Activated T-helper 1 cell treated with anti-CD3 and anti-CD28 coated beads, Interleukin-12 subunit alpha, Interleukin-12 subunit beta, Interleukin-2, Interleukin-4 antibody, amounts not matched to agents 30 ng/mL and 10 ng/mL and 1 ng/mL, durations not matched to agents 14 hours and 24 hours and 36 hours (primary cell): Measurements from ENCODE around the gene AXIN2. TPM values are rescaled to one million over a fixed set of nuclear protein-coding genes. Genes with fewer than 3 reads are reported as not detected.

Source experiments
- DNase-seq: peaks from one replicate; pipeline ENCODE4 v3.0.0; 2021; ENCODE audit warnings: low spot score
- H3K27ac Mint-ChIP-seq: one replicate; pipeline ENCODE4 v1.8.0; 2021; ENCODE audit warnings: mild to moderate bottlenecking, mixed read lengths
- H3K27me3 Mint-ChIP-seq: one replicate; pipeline ENCODE4 v1.8.0; 2022; ENCODE audit warnings: mild to moderate bottlenecking, moderate library complexity, mixed read lengths; ENCODE audit not compliant: insufficient read depth
- H3K36me3 Mint-ChIP-seq: one replicate; pipeline ENCODE4 v1.8.0; 2021; ENCODE audit warnings: low read depth, mixed read lengths
- H3K4me1 Mint-ChIP-seq: one replicate; pipeline ENCODE4 v1.8.0; 2021; ENCODE audit warnings: low read depth, mixed read lengths
- H3K4me3 Mint-ChIP-seq: one replicate; pipeline ENCODE4 v1.8.0; 2021; ENCODE audit warnings: mild to moderate bottlenecking, moderate library complexity, mixed read lengths
- H3K9me3 Mint-ChIP-seq: one replicate; pipeline ENCODE4 v1.8.0; 2021; ENCODE audit warnings: mixed read lengths
- intact Hi-C: fragments of 100-400 bp; cut with micrococcal nuclease; formaldehyde crosslinking; loops from one replicate; pipeline ENCODE4 v1.15.1; 2024
- total RNA-seq: library from RNA; stranded (reverse); gene quantifications from 2 replicates; pipeline ENCODE4 v1.2.3, GENCODE V29; 2022

Gene AXIN2
- total RNA-seq, 1 donor from 2014 or later = 5.6 TPM

GRCh38 chr17:65592125-65592965 is 30.9 kb upstream of the AXIN2 start:
- intact Hi-C loops = no loop called here
- H3K27ac Mint-ChIP-seq = no peak overlapping the region
- no peak for DNase-seq
- H3K36me3 Mint-ChIP-seq = no peaks in the 10 kb centered on the region
- peaks cover 14% of the 10 kb centered on the region for H3K4me1 Mint-ChIP-seq
- H3K27me3 Mint-ChIP-seq = peaks cover 1% of the 10 kb centered on the region
- H3K4me3 Mint-ChIP-seq = no peak overlapping the region
- H3K9me3 Mint-ChIP-seq = no peaks in the 10 kb centered on the region

DNA sequence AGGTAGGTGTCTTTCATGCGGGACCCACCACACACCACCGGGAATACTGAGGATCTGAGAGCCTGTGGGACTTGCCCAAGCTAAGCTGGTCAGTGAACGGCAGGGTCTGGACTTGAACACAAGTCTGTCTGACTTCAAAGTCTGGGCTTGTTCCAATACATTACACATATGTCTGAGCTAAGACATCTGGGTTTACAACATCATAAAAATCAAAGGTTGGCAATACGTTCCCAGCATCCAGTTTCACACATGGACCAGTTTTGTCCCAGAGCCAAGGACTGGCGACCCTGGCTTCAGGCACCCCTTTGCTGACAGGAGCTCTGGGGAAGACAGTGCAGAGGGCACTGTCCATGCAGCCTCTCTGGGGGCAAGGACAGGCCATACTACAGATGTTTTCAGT is 27.9 kb upstream of the AXIN2 start:
- Mint-ChIP-seq H3K27ac (no peak overlapping the region), H3K4me1 (peaks cover 6% of the 10 kb centered on the region), H3K36me3 (no peaks in the 10 kb centered on the region), H3K9me3 (no peaks in the 10 kb centered on the region), H3K4me3 (no peak overlapping the region), H3K27me3 (no peaks in the 10 kb centered on the region)
- intact Hi-C loops = no loop called here
- no peak for DNase-seq

DNA sequence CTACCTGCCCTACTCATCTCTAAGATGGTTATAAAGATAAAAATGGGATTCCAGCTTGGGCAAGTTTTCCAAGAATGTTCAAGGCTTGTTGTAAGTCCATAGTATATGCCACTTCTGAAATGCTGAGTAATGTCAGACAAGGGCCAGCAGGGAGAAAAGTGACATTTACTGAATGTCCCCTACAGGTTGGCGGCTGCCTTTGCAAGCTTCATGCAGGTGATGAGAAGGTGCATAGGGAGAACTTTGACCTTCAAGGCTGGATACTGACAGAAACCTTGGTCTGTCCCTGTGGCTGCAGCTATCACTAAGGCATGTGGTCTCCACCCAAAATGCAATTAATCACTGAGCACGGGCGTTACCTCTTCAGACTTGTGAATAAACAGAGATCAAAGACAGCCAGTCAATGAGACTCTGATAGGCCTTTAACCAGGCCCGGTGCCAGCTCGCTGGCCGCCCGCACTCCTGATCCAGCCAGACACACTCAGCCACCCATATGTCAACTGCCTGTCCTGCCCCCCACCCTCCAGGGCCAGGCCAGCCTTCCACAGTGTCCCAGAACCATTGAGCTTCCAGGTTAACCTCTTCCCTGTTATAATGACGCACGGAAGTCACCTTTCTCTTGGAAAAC is 26.8 kb upstream of the AXIN2 start:
- Mint-ChIP-seq H3K27me3 (no peaks in the 10 kb centered on the region), H3K27ac (no peak overlapping the region), H3K4me1 (no peaks in the 10 kb centered on the region), H3K9me3 (no peaks in the 10 kb centered on the region), H3K36me3 (no peaks in the 10 kb centered on the region), H3K4me3 (no peak overlapping the region)
- no peak for DNase-seq
- intact Hi-C loops = no loop called here

- Mint-ChIP-seq H3K36me3 (no peaks in the 10 kb centered on the region), H3K27me3 (no peaks in the 10 kb centered on the region), H3K4me1 (no peaks in the 10 kb centered on the region), H3K27ac (no peak overlapping the region), H3K4me3 (no peak overlapping the region), H3K9me3 (no peaks in the 10 kb centered on the region)
- intact Hi-C loops = no loop called here
- DNase-seq = no peak
These were observed 26.2 kb upstream of the AXIN2 start for GRCh38 chr17:65587534-65588180.

GRCh38 chr17:65586899-65587298 is 25.5 kb upstream of the AXIN2 start:
- Mint-ChIP-seq H3K4me1 (no peaks in the 10 kb centered on the region), H3K27me3 (no peaks in the 10 kb centered on the region), H3K27ac (no peak overlapping the region), H3K36me3 (no peaks in the 10 kb centered on the region), H3K4me3 (no peak overlapping the region), H3K9me3 (no peaks in the 10 kb centered on the region)
- DNase-seq = no peak
- intact Hi-C loops = no loop called here

DNA sequence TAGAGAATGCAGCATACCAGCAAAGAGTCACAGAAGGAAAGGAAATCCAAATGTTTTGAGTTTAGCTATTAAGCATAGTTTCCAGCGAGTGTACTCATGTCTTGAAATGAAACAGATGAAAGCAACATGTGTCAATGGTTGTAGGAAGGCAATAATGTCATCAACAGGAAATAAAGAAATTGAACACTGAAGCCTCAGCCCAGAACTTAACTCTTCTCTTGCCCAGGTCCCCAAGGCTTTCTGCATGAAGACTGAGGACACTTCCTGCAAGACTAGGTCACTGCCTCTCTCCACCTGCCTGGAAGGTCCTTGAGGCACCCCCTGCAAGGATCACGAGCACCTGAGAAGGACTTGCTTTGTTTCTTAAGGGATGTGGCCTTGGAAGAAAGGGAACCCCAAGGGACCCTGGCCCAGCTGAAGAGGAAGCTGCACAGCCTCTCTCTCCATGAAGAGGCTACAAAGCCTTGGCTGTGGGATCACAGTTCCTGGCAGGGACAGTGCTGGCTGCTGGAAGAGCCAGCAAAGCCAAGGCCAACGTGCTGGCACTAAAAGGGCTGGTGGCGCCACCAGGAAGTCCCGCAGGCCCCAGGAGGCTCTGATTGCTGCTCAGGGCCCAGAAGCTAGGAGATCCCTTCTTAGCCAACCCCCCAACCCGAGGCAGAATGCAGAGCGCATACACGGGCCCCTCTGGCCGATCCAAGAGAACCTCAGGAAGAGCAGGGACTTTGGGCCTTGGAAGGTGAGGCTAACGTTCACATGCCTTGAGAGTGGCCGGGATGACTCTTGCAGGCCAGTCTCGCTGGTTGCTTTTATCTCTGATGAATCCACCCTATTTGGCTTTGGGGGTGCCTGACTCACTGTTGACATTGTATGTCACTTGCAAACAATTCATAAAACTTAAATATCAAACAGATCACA is 23.4 kb upstream of the AXIN2 start:
- Mint-ChIP-seq H3K27me3 (no peaks in the 10 kb centered on the region), H3K36me3 (no peaks in the 10 kb centered on the region), H3K27ac (no peak overlapping the region), H3K9me3 (no peaks in the 10 kb centered on the region), H3K4me3 (no peak overlapping the region), H3K4me1 (no peaks in the 10 kb centered on the region)
- intact Hi-C loops = loop anchor here (2.0 kb wide), 1 partner anchor 24 kb away; the partner anchor contains the start of gene AXIN2
- DNase-seq = no peak

GRCh38 chr17:65583921-65584603 is 22.6 kb upstream of the AXIN2 start:
- H3K36me3 Mint-ChIP-seq = no peaks in the 10 kb centered on the region
- H3K9me3 Mint-ChIP-seq = no peaks in the 10 kb centered on the region
- no peaks in the 10 kb centered on the region for H3K27me3 Mint-ChIP-seq
- intact Hi-C loops = loop anchor here (2.0 kb wide), 1 partner anchor 23 kb away; the partner anchor contains the start of gene AXIN2
- H3K27ac Mint-ChIP-seq = no peak overlapping the region
- H3K4me1 Mint-ChIP-seq = no peaks in the 10 kb centered on the region
- no peak overlapping the region for H3K4me3 Mint-ChIP-seq
- DNase-seq = no peak

- Mint-ChIP-seq H3K9me3 (no peaks in the 10 kb centered on the region), H3K36me3 (no peaks in the 10 kb centered on the region), H3K4me1 (no peaks in the 10 kb centered on the region), H3K27ac (no peak overlapping the region), H3K4me3 (no peak overlapping the region), H3K27me3 (peaks cover 1% of the 10 kb centered on the region)
- DNase-seq = no peak
- intact Hi-C loops = no loop called here
These were observed 15.5 kb upstream of the AXIN2 start for GRCh38 chr17:65576939-65577338.

GRCh38 chr17:65573282-65573602 is 11.8 kb upstream of the AXIN2 start:
- DNase-seq = no peak
- H3K27me3 Mint-ChIP-seq = peaks cover 3% of the 10 kb centered on the region
- intact Hi-C loops = no loop called here
- no peak overlapping the region for H3K4me3 Mint-ChIP-seq
- H3K27ac Mint-ChIP-seq = no peak overlapping the region
- no peaks in the 10 kb centered on the region for H3K4me1 Mint-ChIP-seq
- H3K9me3 Mint-ChIP-seq = no peaks in the 10 kb centered on the region
- H3K36me3 Mint-ChIP-seq = no peaks in the 10 kb centered on the region

GRCh38 chr17:65572581-65573281 is 11.3 kb upstream of the AXIN2 start:
- intact Hi-C loops = no loop called here
- H3K27me3 Mint-ChIP-seq = peaks cover 5% of the 10 kb centered on the region
- no peak overlapping the region for H3K4me3 Mint-ChIP-seq
- no peak for DNase-seq
- no peaks in the 10 kb centered on the region for H3K9me3 Mint-ChIP-seq
- no peak overlapping the region for H3K27ac Mint-ChIP-seq
- H3K4me1 Mint-ChIP-seq = no peaks in the 10 kb centered on the region
- H3K36me3 Mint-ChIP-seq = no peaks in the 10 kb centered on the region

DNA sequence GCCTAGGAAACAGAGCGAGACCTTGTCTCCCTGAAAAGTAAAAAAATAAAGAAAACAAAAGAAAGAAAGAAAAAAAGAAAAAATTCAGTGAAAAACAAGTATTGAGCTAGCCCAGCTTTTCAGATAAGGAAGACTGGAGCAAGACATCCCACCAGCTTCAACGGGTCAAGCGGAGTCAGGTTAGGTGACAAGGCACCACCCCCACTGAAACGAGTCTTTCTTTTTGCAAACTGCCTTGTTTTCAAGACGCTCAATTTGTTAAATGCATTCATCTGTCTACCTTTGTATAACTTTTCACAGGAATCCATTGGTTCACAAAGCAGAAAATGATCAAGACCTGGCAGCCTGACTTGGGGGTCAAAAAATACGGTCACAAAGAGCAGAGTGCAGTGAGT is 10.7 kb upstream of the AXIN2 start:
- H3K4me1 Mint-ChIP-seq = no peaks in the 10 kb centered on the region
- H3K27ac Mint-ChIP-seq = no peak overlapping the region
- H3K27me3 Mint-ChIP-seq = peaks cover 5% of the 10 kb centered on the region
- DNase-seq = no peak
- H3K4me3 Mint-ChIP-seq = no peak overlapping the region
- intact Hi-C loops = no loop called here
- H3K9me3 Mint-ChIP-seq = no peaks in the 10 kb centered on the region
- H3K36me3 Mint-ChIP-seq = no peaks in the 10 kb centered on the region

DNA sequence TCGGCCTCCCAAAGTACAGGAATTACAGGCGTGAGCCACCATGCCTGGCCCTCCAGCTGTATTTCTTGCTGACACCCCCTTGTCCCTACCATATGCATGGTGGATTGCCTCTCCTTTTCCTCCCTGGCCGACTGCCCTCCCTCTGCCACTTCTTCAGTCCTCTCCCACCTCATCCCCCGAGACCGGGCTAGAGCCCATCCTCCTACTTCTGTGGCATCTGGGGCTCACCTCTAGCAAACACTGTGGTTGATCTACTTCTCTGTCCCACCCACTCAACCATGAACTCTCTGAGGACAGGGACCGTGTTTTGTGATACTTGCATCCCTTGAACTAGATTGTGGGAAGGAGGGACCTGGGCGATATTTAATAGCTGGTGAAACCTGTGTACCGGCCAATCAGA is 7.5 kb upstream of the AXIN2 start:
- Mint-ChIP-seq H3K27me3 (peaks cover 10% of the 10 kb centered on the region), H3K4me1 (peaks cover 6% of the 10 kb centered on the region), H3K27ac (no peak overlapping the region), H3K36me3 (no peaks in the 10 kb centered on the region), H3K4me3 (no peak overlapping the region), H3K9me3 (no peaks in the 10 kb centered on the region)
- no peak for DNase-seq
- intact Hi-C loops = no loop called here
